ENCODE measurements around the gene ADAM19. TPM values are rescaled to one million over a fixed set of nuclear protein-coding genes. Genes with fewer than 3 reads are reported as not detected.

ADAM19 gene
- total RNA-seq, 1 donor from 2014 or later: 10.6 TPM

GRCh38 chr5:157530226-157530972, 45.2 kb downstream of the ADAM19 start:
- Histone ChIP-seq H3K4me1 (peaks cover 13% of the 10 kb centered on the region), H3K27me3 (no peaks in the 10 kb centered on the region), H3K36me3 (no peaks in the 10 kb centered on the region), H3K4me3 (no peak overlapping the region), H3K9me3 (no peaks in the 10 kb centered on the region), H3K27ac (no peak overlapping the region)
- DNase-seq (no peak), ATAC-seq (no peak)
- TF ChIP-seq, protein P1, sequence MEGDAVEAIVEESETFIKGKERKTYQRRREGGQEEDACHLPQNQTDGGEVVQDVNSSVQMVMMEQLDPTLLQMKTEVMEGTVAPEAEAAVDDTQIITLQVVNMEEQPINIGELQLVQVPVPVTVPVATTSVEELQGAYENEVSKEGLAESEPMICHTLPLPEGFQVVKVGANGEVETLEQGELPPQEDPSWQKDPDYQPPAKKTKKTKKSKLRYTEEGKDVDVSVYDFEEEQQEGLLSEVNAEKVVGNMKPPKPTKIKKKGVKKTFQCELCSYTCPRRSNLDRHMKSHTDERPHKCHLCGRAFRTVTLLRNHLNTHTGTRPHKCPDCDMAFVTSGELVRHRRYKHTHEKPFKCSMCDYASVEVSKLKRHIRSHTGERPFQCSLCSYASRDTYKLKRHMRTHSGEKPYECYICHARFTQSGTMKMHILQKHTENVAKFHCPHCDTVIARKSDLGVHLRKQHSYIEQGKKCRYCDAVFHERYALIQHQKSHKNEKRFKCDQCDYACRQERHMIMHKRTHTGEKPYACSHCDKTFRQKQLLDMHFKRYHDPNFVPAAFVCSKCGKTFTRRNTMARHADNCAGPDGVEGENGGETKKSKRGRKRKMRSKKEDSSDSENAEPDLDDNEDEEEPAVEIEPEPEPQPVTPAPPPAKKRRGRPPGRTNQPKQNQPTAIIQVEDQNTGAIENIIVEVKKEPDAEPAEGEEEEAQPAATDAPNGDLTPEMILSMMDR (IDR thresholded peaks at IDR 0.05): no peak
- intact Hi-C loops (cut with DNase I): no loop called here

GRCh38 chr5:157529002-157529401, 46.6 kb downstream of the ADAM19 start:
- TF ChIP-seq, protein P1 (IDR thresholded peaks at IDR 0.05): no peak
- Histone ChIP-seq H3K9me3 (no peaks in the 10 kb centered on the region), H3K4me1 (peaks cover 14% of the 10 kb centered on the region), H3K27me3 (no peaks in the 10 kb centered on the region), H3K36me3 (no peaks in the 10 kb centered on the region), H3K27ac (no peak overlapping the region), H3K4me3 (no peak overlapping the region)
- DNase-seq (no peak), ATAC-seq (no peak)
- intact Hi-C loops (cut with DNase I): no loop called here

DNA sequence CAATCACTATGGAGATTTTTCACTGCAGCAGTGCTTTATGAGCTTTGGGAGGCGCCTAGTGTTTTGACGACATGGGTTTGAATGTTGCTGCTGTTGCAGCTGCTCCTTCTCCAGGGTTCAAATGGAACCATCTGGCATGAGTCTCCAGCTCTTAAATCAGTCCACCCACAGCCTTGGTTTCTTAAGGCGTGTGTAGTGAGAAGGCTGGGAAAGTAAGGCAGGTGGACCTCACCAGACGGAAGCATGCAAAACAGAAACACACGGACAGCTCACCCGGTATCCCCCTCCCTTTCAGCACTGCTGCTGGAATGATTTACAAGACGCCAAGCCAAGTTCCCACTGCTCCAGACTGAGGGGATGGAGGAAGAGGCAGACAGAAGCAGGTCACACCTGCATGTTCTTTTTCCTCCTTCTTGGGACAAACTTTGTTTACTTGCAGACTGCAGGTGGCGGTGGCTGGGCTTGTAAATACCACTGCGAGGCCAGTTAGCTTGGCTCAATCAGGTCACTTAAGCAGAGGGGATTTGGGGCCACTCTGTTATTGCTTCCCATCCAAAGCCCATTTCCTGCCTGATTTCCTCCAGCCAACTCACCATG, 47.4 kb downstream of the ADAM19 start:
- peak overlapping the region; percentile 17 for H3K27ac ChIP-seq

GRCh38 chr5:157524887-157525286, 50.7 kb downstream of the ADAM19 start:
- no peak overlapping the region for H3K27ac ChIP-seq
- ATAC-seq (no peak), DNase-seq (no peak)
- H3K27me3 ChIP-seq: no peaks in the 10 kb centered on the region
- intact Hi-C loops (cut with DNase I): no loop called here
- no peaks in the 10 kb centered on the region for H3K36me3 ChIP-seq
- no peak overlapping the region for H3K4me3 ChIP-seq
- TF ChIP-seq, protein P1 (IDR thresholded peaks at IDR 0.05): no peak
- no peaks in the 10 kb centered on the region for H3K9me3 ChIP-seq
- peaks cover 26% of the 10 kb centered on the region for H3K4me1 ChIP-seq

More for the DNA sequence above, 47.4 kb downstream of the ADAM19 start:
- DNase-seq (no peak), ATAC-seq (no peak)
- TF ChIP-seq, protein P1 (IDR thresholded peaks at IDR 0.05): no peak
- Histone ChIP-seq H3K9me3 (no peaks in the 10 kb centered on the region), H3K4me1 (peaks cover 16% of the 10 kb centered on the region), H3K27me3 (no peaks in the 10 kb centered on the region), H3K4me3 (no peak overlapping the region), H3K36me3 (no peaks in the 10 kb centered on the region)
- intact Hi-C loops (cut with DNase I): no loop called here

DNA sequence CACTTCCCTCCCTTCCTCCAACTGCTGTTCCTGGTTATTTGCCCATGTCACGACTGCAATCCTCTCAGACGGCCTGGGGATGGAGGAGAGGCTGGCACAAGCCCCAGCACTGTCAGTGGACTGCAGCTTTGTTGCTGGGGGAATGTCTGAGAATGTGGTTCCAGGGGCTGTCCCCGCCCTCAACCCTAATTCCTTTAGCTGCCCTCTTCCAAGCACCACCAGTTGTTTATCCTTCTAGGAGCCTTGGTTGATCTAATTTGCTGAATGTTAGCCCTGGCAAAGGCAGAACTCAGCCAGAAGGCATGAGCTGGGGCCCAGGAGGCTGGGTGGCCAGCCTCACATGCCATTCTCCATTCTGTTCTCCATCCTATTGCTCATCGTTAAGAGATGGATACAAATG, 51.6 kb downstream of the ADAM19 start:
- peaks cover 26% of the 10 kb centered on the region for H3K4me1 ChIP-seq
- no peak overlapping the region for H3K4me3 ChIP-seq
- ATAC-seq (no peak), DNase-seq (no peak)
- intact Hi-C loops (cut with DNase I): no loop called here
- H3K36me3 ChIP-seq: no peaks in the 10 kb centered on the region
- no peaks in the 10 kb centered on the region for H3K27me3 ChIP-seq
- peak overlapping the region; percentile 58 for H3K27ac ChIP-seq
- H3K9me3 ChIP-seq: no peaks in the 10 kb centered on the region
- TF ChIP-seq, protein P1 (IDR thresholded peaks at IDR 0.05): no peak

All from upper lobe of right lung (tissue), 1 donor.